Measurements from ENCODE around the gene LDHAL6B. TPM values are rescaled to one million over a fixed set of nuclear protein-coding genes. Genes with fewer than 3 reads are reported as not detected.

LDHAL6B gene
- total and polyA plus RNA-seq, 7 donors = not detected

GRCh38 chr15:59244337-59244736 lies 37.7 kb downstream of the LDHAL6B start:
- WGBS, 2 donors = 80 to 82% methylated on average over 3 of the region's 3 CpGs
- DNase-seq = no peak
- Histone ChIP-seq H3K36me3 (no peaks in the 10 kb centered on the region), H3K4me3 (no peak overlapping the region), H3K4me1 (no peaks in the 10 kb centered on the region), H3K27ac (no peak overlapping the region), H3K9me3 (no peaks in the 10 kb centered on the region), H3K27me3 (no peaks in the 10 kb centered on the region)
- TF ChIP-seq POLR2A (IDR thresholded peaks at IDR 0.05) = no peak
- TF ChIP-seq POLR2AphosphoS5 (IDR thresholded peaks at IDR 0.05) = no peak
- no peak for TF ChIP-seq CTCF (IDR thresholded peaks at IDR 0.05)
- TF ChIP-seq EP300 (IDR thresholded peaks at IDR 0.05) = no peak
- intact Hi-C loops (cut with DNase I) = no loop called here

GRCh38 chr15:59245559-59245958 lies 38.9 kb downstream of the LDHAL6B start:
- H3K4me1 ChIP-seq = no peaks in the 10 kb centered on the region
- no peak overlapping the region for H3K27ac ChIP-seq
- DNase-seq = no peak
- H3K36me3 ChIP-seq = no peaks in the 10 kb centered on the region
- no peak overlapping the region for H3K4me3 ChIP-seq
- H3K27me3 ChIP-seq = no peaks in the 10 kb centered on the region
- WGBS, 2 donors = 32 to 74% methylated on average over 2 of the region's 2 CpGs
- TF ChIP-seq CTCF (IDR thresholded peaks at IDR 0.05) (no peak), POLR2AphosphoS5 (IDR thresholded peaks at IDR 0.05) (no peak), POLR2A (IDR thresholded peaks at IDR 0.05) (no peak), EP300 (IDR thresholded peaks at IDR 0.05) (no peak)
- intact Hi-C loops (cut with DNase I) = loop anchor here (5.0 kb wide), 1 partner anchor 247 kb away; no protein-coding TSS in a partner anchor
- no peaks in the 10 kb centered on the region for H3K9me3 ChIP-seq

GRCh38 chr15:59247364-59247763 lies 40.7 kb downstream of the LDHAL6B start:
- H3K4me3 ChIP-seq = no peak overlapping the region
- H3K9me3 ChIP-seq = no peaks in the 10 kb centered on the region
- intact Hi-C loops (cut with DNase I) = loop anchor here (5.0 kb wide), 1 partner anchor 245 kb away; no protein-coding TSS in a partner anchor
- 1 to 12% methylated on average over 2 of the region's 2 CpGs for WGBS, 2 donors
- H3K36me3 ChIP-seq = no peaks in the 10 kb centered on the region
- TF ChIP-seq EP300 (IDR thresholded peaks at IDR 0.05) = no peak
- no peak for TF ChIP-seq POLR2A (IDR thresholded peaks at IDR 0.05)
- no peak for TF ChIP-seq POLR2AphosphoS5 (IDR thresholded peaks at IDR 0.05)
- peak in 3 of 4 experiments; percentile 34 to 39 (median 38) for TF ChIP-seq CTCF (IDR thresholded peaks at IDR 0.05)
- no peaks in the 10 kb centered on the region for H3K4me1 ChIP-seq
- DNase-seq = no peak
- H3K27me3 ChIP-seq = no peaks in the 10 kb centered on the region
- no peak overlapping the region for H3K27ac ChIP-seq

- Histone ChIP-seq H3K27ac (no peak overlapping the region), H3K36me3 (peaks cover 0 to 9% (median 0%) of the 10 kb centered on the region in 4 donors), H3K27me3 (no peaks in the 10 kb centered on the region), H3K9me3 (no peaks in the 10 kb centered on the region), H3K4me1 (no peaks in the 10 kb centered on the region), H3K4me3 (no peak overlapping the region)
- intact Hi-C loops (cut with DNase I) = loop anchor here (5.0 kb wide), 1 partner anchor 242 kb away; no protein-coding TSS in a partner anchor
- 59 to 76% methylated on average over 5 of the region's 5 CpGs for WGBS, 2 donors
- no peak for DNase-seq
- TF ChIP-seq CTCF (IDR thresholded peaks at IDR 0.05) = no peak
- no peak for TF ChIP-seq POLR2AphosphoS5 (IDR thresholded peaks at IDR 0.05)
- no peak for TF ChIP-seq EP300 (IDR thresholded peaks at IDR 0.05)
- TF ChIP-seq POLR2A (IDR thresholded peaks at IDR 0.05) = no peak
Observed at GRCh38 chr15:59249816-59250215, 43.2 kb downstream of the LDHAL6B start.

GRCh38 chr15:59250249-59250648 lies 43.6 kb downstream of the LDHAL6B start:
- Histone ChIP-seq H3K4me3 (no peak overlapping the region), H3K4me1 (no peaks in the 10 kb centered on the region), H3K27me3 (no peaks in the 10 kb centered on the region), H3K27ac (no peak overlapping the region), H3K9me3 (no peaks in the 10 kb centered on the region), H3K36me3 (peaks cover 0 to 13% (median 0%) of the 10 kb centered on the region in 4 donors)
- WGBS, 2 donors = 51 to 81% methylated on average over 13 of the region's 13 CpGs
- DNase-seq = no peak
- no peak for TF ChIP-seq CTCF (IDR thresholded peaks at IDR 0.05)
- no peak for TF ChIP-seq POLR2A (IDR thresholded peaks at IDR 0.05)
- TF ChIP-seq POLR2AphosphoS5 (IDR thresholded peaks at IDR 0.05) = no peak
- no peak for TF ChIP-seq EP300 (IDR thresholded peaks at IDR 0.05)
- intact Hi-C loops (cut with DNase I) = no loop called here
